ENCODE measurements around the gene ZNF574. TPM values are rescaled to one million over a fixed set of nuclear protein-coding genes. Genes with fewer than 3 reads are reported as not detected.

ZNF574 gene
- total RNA-seq, 1 experiment from 2014 or later: 35.6 TPM

DNA sequence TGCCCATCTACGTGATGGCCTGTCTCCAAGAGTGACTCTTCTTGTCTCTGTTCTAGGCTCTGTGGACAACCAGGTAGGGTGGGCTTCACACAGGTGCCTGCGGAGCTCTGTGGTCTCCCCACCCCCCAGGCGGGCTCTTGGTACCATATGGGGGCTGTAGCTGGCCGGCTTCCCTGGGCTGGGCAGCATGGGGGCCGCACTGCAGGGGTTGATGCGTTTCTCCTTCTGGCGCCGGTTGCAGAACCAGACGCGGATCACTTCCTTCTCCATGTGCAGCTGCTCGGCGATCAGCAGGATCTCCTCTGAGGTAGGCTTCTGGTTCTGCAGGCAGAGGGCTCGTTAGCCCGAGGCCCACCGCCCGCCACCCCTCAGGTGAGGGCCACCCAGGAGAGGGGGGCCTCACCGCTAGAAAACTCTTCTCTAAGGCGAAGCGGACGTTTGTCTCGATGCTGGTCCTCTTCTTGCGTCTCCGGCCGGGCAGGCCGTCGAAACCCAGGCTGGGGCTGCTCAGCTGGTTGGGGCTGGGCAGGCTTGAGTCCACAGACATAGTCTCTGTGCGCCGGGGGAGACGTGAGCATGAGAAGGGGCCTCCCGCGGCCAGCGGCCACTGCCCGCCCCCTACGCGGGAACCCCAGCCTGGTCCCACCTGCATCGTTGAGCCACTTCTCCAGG lies 19.3 kb downstream of the ZNF574 start:
- Histone ChIP-seq H2BK12ac (ENCODE audit: insufficient read length, low read depth, low read length) (no peak overlapping the region), H3K4me1 (ENCODE audit: insufficient read depth, low read length) (no peaks in the 10 kb centered on the region; the same call in 1 of the 2 replicates), H3K56ac (ENCODE audit: insufficient read length, low read depth, low read length) (no peak overlapping the region), H4K8ac (replicated peaks; ENCODE audit: insufficient read length, low read depth, low read length) (no peak overlapping the region), H2BK120ac (ENCODE audit: low read depth, low read length, poor library complexity, severe bottlenecking) (no peak overlapping the region), H3K23me2 (ENCODE audit: insufficient read length, low read depth, low read length, poor library complexity, severe bottlenecking) (no peaks in the 10 kb centered on the region), H3K23ac (ENCODE audit: insufficient read length, low read depth, low read length) (no peak overlapping the region), H4K20me1 (ENCODE audit: control insufficient read depth, insufficient read depth, insufficient read length) (no peaks in the 10 kb centered on the region), H3K14ac (ENCODE audit: insufficient read depth, low read length) (no peak overlapping the region), H4K5ac (ENCODE audit: insufficient read length, low read depth, low read length) (no peak overlapping the region), H3K9ac (ENCODE audit: extremely low read depth, insufficient read length, low read length) (no peak overlapping the region), H3K4ac (ENCODE audit: low read depth, low read length) (no peak overlapping the region), H2AK5ac (ENCODE audit: insufficient read length, low read length) (no peak overlapping the region), H4K91ac (ENCODE audit: insufficient read length, low read depth, low read length) (no peak overlapping the region), H3T11ph (ENCODE audit: low read length) (no peak overlapping the region), H3K79me2 (ENCODE audit: insufficient read depth, low read length) (no peaks in the 10 kb centered on the region), H3K18ac (ENCODE audit: insufficient read length, low read depth, low read length) (no peak overlapping the region), H2BK20ac (ENCODE audit: low read depth, low read length, poor library complexity, severe bottlenecking) (no peak overlapping the region), H2BK5ac (ENCODE audit: insufficient read length, low read length) (no peak overlapping the region), H3K79me1 (ENCODE audit: insufficient read depth, low read depth, low read length, poor library complexity, severe bottlenecking) (no peaks in the 10 kb centered on the region), H3K27ac (ENCODE audit: insufficient read length, low read depth, low read length) (no peak overlapping the region), H3K4me2 (ENCODE audit: insufficient read depth, insufficient read length, low read length) (no peak overlapping the region), H2BK15ac (ENCODE audit: low read depth, low read length) (no peak overlapping the region), H3K9me3 (ENCODE audit: control insufficient read depth, low read depth, low read length) (no peaks in the 10 kb centered on the region), H2AFZ (ENCODE audit: low read length) (no peak overlapping the region), H3K27me3 (ENCODE audit: insufficient read depth, low read length) (no peaks in the 10 kb centered on the region)
- Mint-ChIP-seq H3K36me3 (ENCODE audit: insufficient read depth in 1 of 3, low read depth in 3 of 3) (no peaks in the 10 kb centered on the region; a peak in 1 of 7 replicates), H3K27ac (no peak overlapping the region), H3K27me3 (ENCODE audit: low read depth) (peaks cover 19% of the 10 kb centered on the region), H3K4me1 (peaks cover 9 to 35% of the 10 kb centered on the region in 2 experiments), H3K9me3 (no peaks in the 10 kb centered on the region), H3K4me3 (peak overlapping the region; percentile 52 to 77; a peak in 3 of 5 replicates)
- no peak for TF ChIP-seq CTCF (conservative IDR thresholded peaks at IDR 0.05)
- DNase-seq: no peak
- no CpG with 5 or more reads among the region's 36 CpGs for WGBS (ENCODE audit: extremely low coverage, insufficient read length, low lambda C conversion rate)

Measured in H9 (cell line).